Measurements from ENCODE around the gene CDC25B. TPM values are rescaled to one million over a fixed set of nuclear protein-coding genes. Genes with fewer than 3 reads are reported as not detected.
"Not testable (repeated sequence)": the region's sequence is repeated elsewhere in the genome, so short reads cannot be mapped to it uniquely, and the experiment has no call there.

Gene CDC25B
- total RNA-seq, 5 donors from 2014 or later (not counting 1 experiment from before 2014, with no cell fraction given) = 216 to 409 (median 401) TPM

DNA sequence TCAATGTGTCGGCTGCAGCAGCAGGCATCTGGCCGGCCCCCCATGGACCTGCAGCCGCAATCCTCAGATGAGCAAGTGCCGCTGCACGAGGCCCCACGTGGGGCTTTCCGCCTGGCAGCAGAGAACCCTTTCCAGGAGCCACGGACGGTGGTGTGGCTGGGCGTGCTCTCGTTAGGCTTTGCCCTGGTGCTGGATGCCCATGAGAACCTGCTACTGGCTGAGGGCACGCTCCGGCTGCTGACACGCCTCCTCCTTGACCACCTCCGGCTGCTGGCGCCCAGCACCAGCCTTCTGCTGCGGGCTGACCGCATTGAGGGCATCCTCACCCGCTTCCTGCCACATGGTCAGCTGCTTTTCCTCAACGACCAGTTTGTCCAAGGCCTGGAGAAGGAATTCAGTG lies 27.8 kb downstream of the CDC25B start:
- Histone ChIP-seq H3K36me3 (ENCODE audit: control insufficient read depth in 2 of 2, extremely low read depth in 1 of 2, insufficient read depth in 1 of 2, low read length in 1 of 2) (peaks cover 15 to 44% of the 10 kb centered on the region in 2 donors), H3K4me3 (ENCODE audit: control insufficient read depth in 1 of 2, extremely low read depth in 1 of 2, low read length in 1 of 2) (no peak overlapping the region), H3K9me3 (no peaks in the 10 kb centered on the region), H3K27ac (ENCODE audit: low read length) (no peak overlapping the region), H3K27me3 (replicated peaks in 1 of 2; ENCODE audit: control insufficient read depth in 2 of 2, extremely low read depth in 1 of 2, insufficient read depth in 2 of 2, low read length in 1 of 2) (no peaks in the 10 kb centered on the region), H3K4me1 (ENCODE audit: control insufficient read depth in 1 of 2, extremely low read depth in 1 of 2, insufficient read depth in 2 of 2, low read length in 2 of 2) (peaks cover 2 to 20% of the 10 kb centered on the region in 2 experiments)
- 94% methylated on average over 20 of the region's 20 CpGs for WGBS (ENCODE audit: insufficient coverage)
- Mint-ChIP-seq H3K27me3 (no peaks in the 10 kb centered on the region), H3K9me3 (no peaks in the 10 kb centered on the region), H3K36me3 (peaks cover 27% of the 10 kb centered on the region), H3K4me1 (peaks cover 18 to 23% (median 19%) of the 10 kb centered on the region in 3 donors), H3K27ac (no peak overlapping the region), H3K4me3 (no peak overlapping the region)
- ATAC-seq (replicated peaks in 1 of 4) (no peak), DNase-seq (no peak)
- CTCF ChIA-PET = no interaction called here
- POLR2A ChIA-PET = no interaction called here

- no peaks in the 10 kb centered on the region for H3K9me3 Mint-ChIP-seq
- ATAC-seq (replicated peaks in 1 of 4) (no peak), DNase-seq (no peak)
- ChIA-PET CTCF (no interaction called here), POLR2A (no interaction called here)
- H3K27me3 Mint-ChIP-seq = no peaks in the 10 kb centered on the region
- H3K4me1 Mint-ChIP-seq = peaks cover 10 to 15% (median 12%) of the 10 kb centered on the region in 3 donors
- Histone ChIP-seq H3K4me3 (ENCODE audit: control insufficient read depth in 1 of 2, extremely low read depth in 1 of 2, low read length in 1 of 2) (no peak overlapping the region), H3K4me1 (ENCODE audit: control insufficient read depth in 1 of 2, extremely low read depth in 1 of 2, insufficient read depth in 2 of 2, low read length in 2 of 2) (peaks cover 0 to 9% of the 10 kb centered on the region in 2 experiments), H3K27ac (ENCODE audit: low read length) (no peak overlapping the region), H3K36me3 (ENCODE audit: control insufficient read depth in 2 of 2, extremely low read depth in 1 of 2, insufficient read depth in 1 of 2, low read length in 1 of 2) (peaks cover 15 to 44% of the 10 kb centered on the region in 2 donors), H3K27me3 (replicated peaks in 1 of 2; ENCODE audit: control insufficient read depth in 2 of 2, extremely low read depth in 1 of 2, insufficient read depth in 2 of 2, low read length in 1 of 2) (no peaks in the 10 kb centered on the region), H3K9me3 (no peaks in the 10 kb centered on the region)
- no peak overlapping the region for H3K4me3 Mint-ChIP-seq
- H3K36me3 Mint-ChIP-seq = peaks cover 27% of the 10 kb centered on the region
- WGBS (ENCODE audit: insufficient coverage) = 88% methylated on average over 5 of the region's 7 CpGs
- H3K27ac Mint-ChIP-seq = peak overlapping the region in 1 of 2 donors; percentile 3
These were observed 29.4 kb downstream of the CDC25B start for GRCh38 chr20:3825526-3825925.

DNA sequence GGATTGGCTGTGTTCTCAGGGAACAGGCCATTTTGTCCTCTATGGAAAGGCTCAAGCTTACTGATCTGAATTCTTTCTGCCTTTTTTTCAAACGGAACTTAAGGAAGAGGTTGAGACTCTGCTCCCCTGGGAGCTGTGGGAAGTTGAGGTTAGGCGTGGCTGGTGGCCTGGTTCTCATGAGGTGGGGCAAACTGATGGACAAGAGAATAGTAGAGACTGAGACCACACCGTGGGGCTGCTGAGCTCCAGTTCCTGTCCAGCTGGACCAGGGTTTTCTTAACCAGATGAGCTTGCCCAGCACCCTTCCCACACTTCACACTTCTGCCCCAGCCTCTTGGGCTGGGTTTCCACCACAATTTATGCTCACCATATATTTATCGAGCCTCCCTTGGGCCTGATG lies 30.3 kb downstream of the CDC25B start:
- H3K9me3 ChIP-seq = no peaks in the 10 kb centered on the region
- DNase-seq (no peak), ATAC-seq (replicated peaks in 1 of 4) (no peak)
- Mint-ChIP-seq H3K4me3 (no peak overlapping the region), H3K36me3 (peaks cover 27% of the 10 kb centered on the region), H3K27me3 (no peaks in the 10 kb centered on the region), H3K27ac (peak overlapping the region in 1 of 2 donors; percentile 52), H3K9me3 (no peaks in the 10 kb centered on the region), H3K4me1 (peaks cover 4 to 7% (median 7%) of the 10 kb centered on the region in 3 donors)
- 89% methylated on average over 1 of the region's 4 CpGs for WGBS (ENCODE audit: insufficient coverage)
- no peak overlapping the region for H3K4me3 ChIP-seq (ENCODE audit: control insufficient read depth in 1 of 2, extremely low read depth in 1 of 2, low read length in 1 of 2)
- H3K36me3 ChIP-seq (ENCODE audit: control insufficient read depth in 2 of 2, extremely low read depth in 1 of 2, insufficient read depth in 1 of 2, low read length in 1 of 2) = peaks cover 15 to 44% of the 10 kb centered on the region in 2 donors
- ChIA-PET POLR2A (no interaction called here), CTCF (interaction anchor here in 1 of 2 donors (0.6 kb wide), 1 partner anchor 711 kb away, joined by 3 read pairs; no protein-coding TSS in a partner anchor)
- peaks cover 0 to 5% of the 10 kb centered on the region in 2 experiments for H3K4me1 ChIP-seq (ENCODE audit: control insufficient read depth in 1 of 2, extremely low read depth in 1 of 2, insufficient read depth in 2 of 2, low read length in 2 of 2)
- H3K27me3 ChIP-seq (replicated peaks in 1 of 2; ENCODE audit: control insufficient read depth in 2 of 2, extremely low read depth in 1 of 2, insufficient read depth in 2 of 2, low read length in 1 of 2) = no peaks in the 10 kb centered on the region
- H3K27ac ChIP-seq (ENCODE audit: low read length) = no peak overlapping the region

- ChIA-PET CTCF (no interaction called here), POLR2A (no interaction called here)
- Mint-ChIP-seq H3K27ac (no peak overlapping the region), H3K4me3 (no peak overlapping the region), H3K9me3 (no peaks in the 10 kb centered on the region), H3K27me3 (no peaks in the 10 kb centered on the region), H3K4me1 (no peaks in the 10 kb centered on the region), H3K36me3 (peaks cover 16% of the 10 kb centered on the region)
- peaks cover 8 to 28% of the 10 kb centered on the region in 2 donors for H3K36me3 ChIP-seq (ENCODE audit: control insufficient read depth in 2 of 2, extremely low read depth in 1 of 2, insufficient read depth in 1 of 2, low read length in 1 of 2)
- H3K4me3 ChIP-seq (ENCODE audit: control insufficient read depth in 1 of 2, extremely low read depth in 1 of 2, low read length in 1 of 2) = no peak overlapping the region
- no peak for DNase-seq
- H3K4me1 ChIP-seq (ENCODE audit: control insufficient read depth in 1 of 2, extremely low read depth in 1 of 2, insufficient read depth in 2 of 2, low read length in 2 of 2) = no peaks in the 10 kb centered on the region
- H3K9me3 ChIP-seq = no peaks in the 10 kb centered on the region
- H3K27me3 ChIP-seq (replicated peaks in 1 of 2; ENCODE audit: control insufficient read depth in 2 of 2, extremely low read depth in 1 of 2, insufficient read depth in 2 of 2, low read length in 1 of 2) = no peaks in the 10 kb centered on the region
- WGBS (ENCODE audit: insufficient coverage) = 93% methylated on average over 3 of the region's 3 CpGs
- no peak for ATAC-seq (replicated peaks in 1 of 4)
- H3K27ac ChIP-seq (ENCODE audit: low read length) = no peak overlapping the region
These were observed 32.7 kb downstream of the CDC25B start for GRCh38 chr20:3828798-3829197.

GRCh38 chr20:3829891-3830290 lies 33.8 kb downstream of the CDC25B start:
- CTCF ChIA-PET = interaction anchor here in 1 of 2 donors (0.7 kb wide), 1 partner anchor 28 kb away, joined by 4 read pairs; no protein-coding TSS in a partner anchor
- peaks cover 15% of the 10 kb centered on the region for H3K36me3 Mint-ChIP-seq
- DNase-seq; H3K4me3 Mint-ChIP-seq; H3K27me3 Mint-ChIP-seq; ATAC-seq (replicated peaks in 1 of 4); H3K27ac Mint-ChIP-seq; H3K9me3 Mint-ChIP-seq; H3K9me3 ChIP-seq; H3K27ac ChIP-seq (ENCODE audit: low read length); H3K4me1 ChIP-seq (ENCODE audit: control insufficient read depth in 1 of 2, extremely low read depth in 1 of 2, insufficient read depth in 2 of 2, low read length in 2 of 2); H3K4me3 ChIP-seq (ENCODE audit: control insufficient read depth in 1 of 2, extremely low read depth in 1 of 2, low read length in 1 of 2); H3K4me1 Mint-ChIP-seq; H3K27me3 ChIP-seq (replicated peaks in 1 of 2; ENCODE audit: control insufficient read depth in 2 of 2, extremely low read depth in 1 of 2, insufficient read depth in 2 of 2, low read length in 1 of 2); POLR2A ChIA-PET: not testable (repeated sequence)
- H3K36me3 ChIP-seq (ENCODE audit: control insufficient read depth in 2 of 2, extremely low read depth in 1 of 2, insufficient read depth in 1 of 2, low read length in 1 of 2) = peaks cover 3 to 17% of the 10 kb centered on the region in 2 donors
- WGBS (ENCODE audit: insufficient coverage) = no CpG with 5 or more reads among the region's 5 CpGs

- peaks cover 4% of the 10 kb centered on the region for H3K36me3 Mint-ChIP-seq
- H3K4me1 Mint-ChIP-seq = peaks cover 0 to 10% (median 5%) of the 10 kb centered on the region in 3 donors
- no peak overlapping the region for H3K4me3 ChIP-seq (ENCODE audit: control insufficient read depth in 1 of 2, extremely low read depth in 1 of 2, low read length in 1 of 2)
- no peak overlapping the region for H3K27ac ChIP-seq (ENCODE audit: low read length)
- H3K4me1 ChIP-seq (ENCODE audit: control insufficient read depth in 1 of 2, extremely low read depth in 1 of 2, insufficient read depth in 2 of 2, low read length in 2 of 2) = peaks cover 4 to 5% of the 10 kb centered on the region in 2 experiments
- no peak overlapping the region for H3K4me3 Mint-ChIP-seq
- ChIA-PET POLR2A (no interaction called here), CTCF (interaction anchor here in 1 of 2 donors (0.7 kb wide), 2 partner anchors 25 to 311 kb away, joined by 4 read pairs; no protein-coding TSS in a partner anchor)
- WGBS (ENCODE audit: insufficient coverage) = no CpG with 5 or more reads among the region's 4 CpGs
- no peak for ATAC-seq (replicated peaks in 1 of 4)
- no peak for DNase-seq
- H3K9me3 Mint-ChIP-seq = no peaks in the 10 kb centered on the region
- no peaks in the 10 kb centered on the region for H3K27me3 Mint-ChIP-seq
- no peaks in the 10 kb centered on the region for H3K9me3 ChIP-seq
- no peaks in the 10 kb centered on the region for H3K36me3 ChIP-seq (ENCODE audit: control insufficient read depth in 2 of 2, extremely low read depth in 1 of 2, insufficient read depth in 1 of 2, low read length in 1 of 2)
- H3K27ac Mint-ChIP-seq = no peak overlapping the region
- no peaks in the 10 kb centered on the region for H3K27me3 ChIP-seq (replicated peaks in 1 of 2; ENCODE audit: control insufficient read depth in 2 of 2, extremely low read depth in 1 of 2, insufficient read depth in 2 of 2, low read length in 1 of 2)
These were observed 40.0 kb downstream of the CDC25B start for GRCh38 chr20:3836132-3836531.

DNA sequence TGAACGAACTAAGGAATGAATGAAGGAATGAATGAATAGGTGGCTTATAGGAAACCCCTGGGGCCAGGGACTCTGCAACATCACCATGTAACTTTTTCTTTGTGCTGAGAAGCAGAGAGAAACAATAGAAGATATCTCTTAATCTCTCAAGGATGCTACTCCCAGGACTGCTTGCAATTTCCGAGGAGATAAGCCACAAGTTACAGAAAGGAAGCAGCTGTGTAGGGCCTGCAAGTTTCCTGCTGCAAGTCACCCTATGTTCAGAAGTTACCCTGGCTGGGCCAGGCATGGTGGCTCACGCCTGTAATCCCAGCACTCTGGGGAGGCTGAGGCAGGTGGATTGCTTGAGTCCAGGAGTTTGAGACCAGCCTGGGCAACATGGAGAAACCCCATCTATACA lies 43.2 kb downstream of the CDC25B start:
- WGBS (ENCODE audit: insufficient coverage) = no CpG with 5 or more reads among the region's 3 CpGs
- Histone ChIP-seq H3K27me3 (replicated peaks in 1 of 2; ENCODE audit: control insufficient read depth in 2 of 2, extremely low read depth in 1 of 2, insufficient read depth in 2 of 2, low read length in 1 of 2) (no peaks in the 10 kb centered on the region), H3K4me3 (ENCODE audit: control insufficient read depth in 1 of 2, extremely low read depth in 1 of 2, low read length in 1 of 2) (no peak overlapping the region), H3K4me1 (ENCODE audit: control insufficient read depth in 1 of 2, extremely low read depth in 1 of 2, insufficient read depth in 2 of 2, low read length in 2 of 2) (peaks cover 4 to 5% of the 10 kb centered on the region in 2 experiments), H3K27ac (ENCODE audit: low read length) (no peak overlapping the region), H3K9me3 (no peaks in the 10 kb centered on the region), H3K36me3 (ENCODE audit: control insufficient read depth in 2 of 2, extremely low read depth in 1 of 2, insufficient read depth in 1 of 2, low read length in 1 of 2) (no peaks in the 10 kb centered on the region)
- DNase-seq = no peak
- Mint-ChIP-seq H3K4me3 (peak overlapping the region in 1 of 3 donors; percentile 25), H3K27me3 (no peaks in the 10 kb centered on the region), H3K9me3 (no peaks in the 10 kb centered on the region), H3K27ac (no peak overlapping the region), H3K36me3 (peaks cover 4% of the 10 kb centered on the region), H3K4me1 (peaks cover 0 to 10% (median 5%) of the 10 kb centered on the region in 3 donors)
- CTCF ChIA-PET = no interaction called here
- POLR2A ChIA-PET = no interaction called here
- peak in 1 of 4 experiments; percentile 39 for ATAC-seq (replicated peaks in 1 of 4)
